HG03103 (cell line): ENCODE results near the gene TRAF2.

ENCODE experiments used
- ATAC-seq: cut with Tn5 transposase; IDR thresholded peaks from one replicate; pipeline ENCODE4 v1.9.1; 2021; ENCODE audit warnings: low read depth; ENCODE audit not compliant: unreplicated experiment

The TRAF2 gene

GRCh38 chr9:136973618-136974617 lies 87.6 kb downstream of the TRAF2 start:
- no peak for ATAC-seq

- no peak for ATAC-seq
Observed at GRCh38 chr9:136974817-136975535, 88.7 kb downstream of the TRAF2 start.

GRCh38 chr9:136975644-136976043 lies 89.3 kb downstream of the TRAF2 start:
- no peak for ATAC-seq
